ENCODE measurements around the gene MRRF. TPM values are rescaled to one million over a fixed set of nuclear protein-coding genes. Genes with fewer than 3 reads are reported as not detected.

MRRF gene
- total and polyA plus RNA-seq, 4 experiments from 2014 or later: 15.6 to 27.3 (median 22.5) TPM

DNA sequence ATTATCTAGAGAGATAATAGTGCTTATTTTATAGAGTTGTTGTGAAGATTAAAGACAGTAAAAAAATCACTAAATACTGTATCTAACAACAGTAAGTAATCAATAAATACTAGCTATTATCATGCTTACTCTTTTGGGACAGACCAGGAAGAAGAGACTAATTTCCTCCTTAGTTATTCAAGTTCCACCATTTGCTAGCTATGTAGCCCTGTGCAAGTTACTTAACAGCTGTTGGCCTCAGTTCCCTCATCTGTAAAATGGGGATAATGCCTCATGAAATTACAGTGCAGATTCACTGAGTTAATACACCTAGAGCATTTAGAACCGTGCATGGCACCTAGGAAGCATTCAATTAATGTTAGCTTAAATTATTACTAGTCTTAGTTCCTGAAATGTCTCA is 2.6 kb upstream of the MRRF start:
- no peaks in the 10 kb centered on the region for H3K27me3 Mint-ChIP-seq
- no peaks in the 10 kb centered on the region for H3K27me3 ChIP-seq (ENCODE audit: insufficient read depth, low read length)
- peaks cover 44% of the 10 kb centered on the region for H3K4me1 ChIP-seq (ENCODE audit: insufficient read depth, low read length)
- H3K9me3 ChIP-seq (ENCODE audit: control insufficient read depth in 1 of 2, low read length in 2 of 2): no peaks in the 10 kb centered on the region
- peak overlapping the region in 4 of 8 donors; percentile 2 to 81 (median 27) for H3K4me3 Mint-ChIP-seq
- ChIA-PET POLR2A (ENCODE audit: partially characterized antibody) (no interaction called here), CTCF (ENCODE audit: partially characterized antibody) (no interaction called here)
- no peak overlapping the region for H3K27ac ChIP-seq (ENCODE audit: low read depth, low read length)
- H3K36me3 ChIP-seq (ENCODE audit: insufficient read depth, low read length): peaks cover 9% of the 10 kb centered on the region
- peak overlapping the region; percentile 37 to 100 (median 85) for H3K27ac Mint-ChIP-seq
- peaks cover 35 to 62% (median 46%) of the 10 kb centered on the region in 4 donors for H3K4me1 Mint-ChIP-seq
- peaks cover 28 to 55% of the 10 kb centered on the region in 2 donors for H3K36me3 Mint-ChIP-seq
- intact Hi-C loops (cut with micrococcal nuclease): loop anchor here (10.0 kb wide), 1 partner anchor 563 kb away; the partner anchor contains the start of gene PDCL
- H3K4me3 ChIP-seq (ENCODE audit: low read length in 2 of 2): no peak overlapping the region
- no peak for DNase-seq
- no peaks in the 10 kb centered on the region for H3K9me3 Mint-ChIP-seq

DNA sequence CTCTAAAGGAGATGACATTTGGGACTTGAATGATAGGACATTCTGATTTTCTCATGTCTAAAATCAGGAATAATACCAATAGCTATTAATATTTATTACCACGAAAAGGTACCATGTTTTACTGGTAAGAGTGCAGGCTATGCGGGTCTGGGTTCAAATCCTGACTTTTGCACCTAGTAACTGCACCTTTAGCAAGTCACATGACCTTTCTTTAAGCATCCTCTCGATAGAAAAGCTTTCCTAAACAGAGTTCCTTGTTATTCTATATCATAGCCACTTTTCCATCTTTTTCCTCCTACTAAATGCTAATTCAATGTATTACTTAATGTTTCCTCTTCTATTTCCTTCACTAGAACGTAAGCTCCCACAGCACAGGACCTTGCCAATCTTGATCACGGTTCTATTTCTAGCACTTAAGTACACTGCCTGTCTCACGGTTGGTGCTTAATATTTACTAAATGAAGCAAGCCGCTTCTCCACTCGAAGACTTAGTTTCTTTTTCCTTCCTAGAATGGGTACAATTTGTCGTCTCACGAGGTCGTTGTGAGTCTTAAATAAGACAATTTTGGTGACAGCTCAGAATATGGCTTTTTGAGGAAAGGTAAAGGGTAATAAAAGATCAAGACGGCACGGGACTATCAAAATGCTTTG is 858 bp upstream of the MRRF start:
- ChIA-PET POLR2A (ENCODE audit: partially characterized antibody) (interaction anchor here (1.1 to 2.1 kb wide), 4 partner anchors 9 to 172 kb away, joined by 3 to 6 read pairs (median 4); no protein-coding TSS in a partner anchor), CTCF (ENCODE audit: partially characterized antibody) (interaction anchor here (0.5 to 1.6 kb wide), 5 partner anchors 10 to 693 kb away, joined by 3 read pairs; no protein-coding TSS in a partner anchor)
- H3K36me3 Mint-ChIP-seq: peaks cover 21 to 46% of the 10 kb centered on the region in 2 donors
- H3K27me3 Mint-ChIP-seq: no peaks in the 10 kb centered on the region
- peaks cover 34 to 68% (median 49%) of the 10 kb centered on the region in 4 donors for H3K4me1 Mint-ChIP-seq
- Histone ChIP-seq H3K27ac (ENCODE audit: low read depth, low read length) (peak overlapping the region; percentile 97), H3K9me3 (ENCODE audit: control insufficient read depth in 1 of 2, low read length in 2 of 2) (no peaks in the 10 kb centered on the region), H3K27me3 (ENCODE audit: insufficient read depth, low read length) (no peaks in the 10 kb centered on the region), H3K36me3 (ENCODE audit: insufficient read depth, low read length) (peaks cover 9% of the 10 kb centered on the region), H3K4me3 (ENCODE audit: low read length in 2 of 2) (peak overlapping the region; percentile 93 to 94), H3K4me1 (ENCODE audit: insufficient read depth, low read length) (peaks cover 50% of the 10 kb centered on the region)
- DNase-seq: no peak
- no peaks in the 10 kb centered on the region for H3K9me3 Mint-ChIP-seq
- peak overlapping the region; percentile 94 to 100 (median 100) for H3K27ac Mint-ChIP-seq
- intact Hi-C loops (cut with micrococcal nuclease): loop anchor here (1.0 to 10.0 kb wide), 3 partner anchors 105 to 561 kb away; partner anchors contain the start of genes MORN5, NDUFA8, PDCL and TTLL11
- H3K4me3 Mint-ChIP-seq: peak overlapping the region; percentile 90 to 99 (median 98)

DNA sequence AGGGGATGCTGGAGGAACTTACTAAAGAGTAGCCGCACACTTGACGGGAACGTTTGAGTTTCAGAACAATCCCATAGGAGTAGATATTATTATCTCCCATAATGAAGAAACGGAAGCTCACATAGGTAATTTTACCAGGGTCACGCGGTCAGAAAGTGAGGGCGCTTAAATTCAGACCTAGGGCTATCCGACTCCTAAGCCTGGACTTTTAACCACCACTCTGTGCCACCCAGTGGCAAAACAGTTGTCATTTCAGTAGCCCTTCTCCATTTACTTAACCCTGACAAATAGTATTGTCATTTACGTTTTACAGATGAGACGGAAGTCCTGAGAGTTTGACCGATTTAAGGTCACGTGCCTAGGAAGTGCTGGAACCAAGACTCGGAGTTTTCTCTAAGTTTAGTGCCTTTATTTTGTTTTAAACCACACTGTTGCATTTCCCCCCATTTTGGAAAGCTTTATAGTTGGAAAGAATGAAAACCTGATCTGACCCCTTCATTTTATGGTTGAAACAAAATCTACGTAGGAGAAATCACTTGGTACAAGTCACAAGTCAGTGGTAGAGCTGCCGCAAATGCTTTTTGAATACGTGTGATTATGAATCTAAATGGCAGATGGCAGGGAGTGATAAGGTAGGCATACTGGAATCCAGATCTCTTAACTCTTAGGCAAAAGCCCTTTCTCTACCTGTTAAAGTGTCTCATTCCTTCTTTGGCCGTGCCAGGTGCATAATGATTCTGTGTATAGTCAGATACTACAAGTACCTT is 650 bp downstream of the MRRF start:
- peaks cover 10 to 36% of the 10 kb centered on the region in 2 donors for H3K36me3 Mint-ChIP-seq
- no peaks in the 10 kb centered on the region for H3K9me3 Mint-ChIP-seq
- peaks cover 50% of the 10 kb centered on the region for H3K4me1 ChIP-seq (ENCODE audit: insufficient read depth, low read length)
- H3K27ac ChIP-seq (ENCODE audit: low read depth, low read length): peak overlapping the region; percentile 97
- CTCF ChIA-PET (ENCODE audit: partially characterized antibody): interaction anchor here (1.4 to 1.5 kb wide), 2 partner anchors 12 to 82 kb away, joined by 3 read pairs; no protein-coding TSS in a partner anchor
- no peaks in the 10 kb centered on the region for H3K27me3 Mint-ChIP-seq
- H3K27ac Mint-ChIP-seq: peak overlapping the region; percentile 94 to 100 (median 100)
- H3K4me3 ChIP-seq (ENCODE audit: low read length in 2 of 2): peak overlapping the region; percentile 93 to 94
- intact Hi-C loops (cut with micrococcal nuclease): loop anchor here (10.0 kb wide), 1 partner anchor 559 kb away; the partner anchor contains the start of gene PDCL
- POLR2A ChIA-PET (ENCODE audit: partially characterized antibody): interaction anchor here (0.5 to 2.1 kb wide), 10 partner anchors 10 to 1063 kb away, joined by 3 to 6 read pairs (median 3); partner anchors contain the start of genes MORN5, NDUFA8, PDCL and RAB14
- DNase-seq: peak; percentile 42 to 46 (median 45)
- peaks cover 34 to 68% (median 49%) of the 10 kb centered on the region in 4 donors for H3K4me1 Mint-ChIP-seq
- H3K27me3 ChIP-seq (ENCODE audit: insufficient read depth, low read length): no peaks in the 10 kb centered on the region
- H3K36me3 ChIP-seq (ENCODE audit: insufficient read depth, low read length): peaks cover 3% of the 10 kb centered on the region
- no peaks in the 10 kb centered on the region for H3K9me3 ChIP-seq (ENCODE audit: control insufficient read depth in 1 of 2, low read length in 2 of 2)
- peak overlapping the region; percentile 90 to 99 (median 98) for H3K4me3 Mint-ChIP-seq

DNA sequence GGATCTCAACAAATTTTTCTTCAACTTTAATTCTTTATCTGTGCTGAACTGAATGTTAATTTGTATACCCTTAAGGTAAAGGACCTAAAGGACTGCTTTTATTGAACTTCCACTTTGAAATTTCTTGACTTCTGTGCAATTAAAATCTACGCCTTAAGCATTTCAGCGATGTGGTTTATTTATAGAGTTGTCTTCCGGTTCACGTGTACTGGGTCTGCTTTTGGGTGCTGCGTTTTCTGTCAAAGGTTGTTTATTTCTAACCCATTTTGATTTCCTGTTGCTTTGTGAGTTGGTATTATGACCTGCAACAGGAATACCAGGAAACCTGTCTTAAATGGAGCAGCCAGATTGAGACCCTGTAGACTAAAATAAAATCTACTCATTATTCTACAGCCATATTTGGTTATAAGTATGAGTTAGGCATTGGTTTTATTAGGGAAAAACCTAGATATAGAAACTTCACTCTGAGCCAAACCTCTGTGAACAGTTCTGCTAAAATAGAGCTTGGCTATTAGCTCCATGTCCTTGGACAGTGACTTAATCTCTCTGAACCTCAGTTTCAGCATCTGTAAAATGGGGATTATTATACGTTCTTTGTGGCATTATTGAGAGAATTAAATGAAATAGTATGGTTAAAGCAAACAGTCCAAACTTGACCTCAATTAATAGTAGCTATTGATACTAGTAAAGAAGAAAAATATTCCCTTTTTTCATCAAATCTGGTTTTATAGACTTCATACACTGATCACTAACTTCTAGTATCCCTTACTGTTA is 3.5 kb downstream of the MRRF start:
- Mint-ChIP-seq H3K4me3 (peak overlapping the region in 3 of 8 donors; percentile 14 to 53 (median 34)), H3K27me3 (no peaks in the 10 kb centered on the region), H3K36me3 (peaks cover 13 to 37% of the 10 kb centered on the region in 2 donors), H3K4me1 (peaks cover 24 to 70% (median 38%) of the 10 kb centered on the region in 4 donors), H3K9me3 (no peaks in the 10 kb centered on the region), H3K27ac (peak overlapping the region in 5 of 7 donors; percentile 11 to 72 (median 37))
- Histone ChIP-seq H3K36me3 (ENCODE audit: insufficient read depth, low read length) (no peaks in the 10 kb centered on the region), H3K27ac (ENCODE audit: low read depth, low read length) (no peak overlapping the region), H3K27me3 (ENCODE audit: insufficient read depth, low read length) (no peaks in the 10 kb centered on the region), H3K4me1 (ENCODE audit: insufficient read depth, low read length) (peaks cover 28% of the 10 kb centered on the region), H3K9me3 (ENCODE audit: control insufficient read depth in 1 of 2, low read length in 2 of 2) (no peaks in the 10 kb centered on the region), H3K4me3 (ENCODE audit: low read length in 2 of 2) (no peak overlapping the region)
- no peak for DNase-seq
- ChIA-PET POLR2A (ENCODE audit: partially characterized antibody) (interaction anchor here (0.5 kb wide), 1 partner anchor 1571 kb away, joined by 3 read pairs; no protein-coding TSS in a partner anchor), CTCF (ENCODE audit: partially characterized antibody) (interaction anchor here (0.8 to 1.1 kb wide), 2 partner anchors 8 to 11 kb away, joined by 3 read pairs; no protein-coding TSS in a partner anchor)
- intact Hi-C loops (cut with micrococcal nuclease): loop anchor here (10.0 kb wide), 1 partner anchor 557 kb away; the partner anchor contains the start of gene PDCL

DNA sequence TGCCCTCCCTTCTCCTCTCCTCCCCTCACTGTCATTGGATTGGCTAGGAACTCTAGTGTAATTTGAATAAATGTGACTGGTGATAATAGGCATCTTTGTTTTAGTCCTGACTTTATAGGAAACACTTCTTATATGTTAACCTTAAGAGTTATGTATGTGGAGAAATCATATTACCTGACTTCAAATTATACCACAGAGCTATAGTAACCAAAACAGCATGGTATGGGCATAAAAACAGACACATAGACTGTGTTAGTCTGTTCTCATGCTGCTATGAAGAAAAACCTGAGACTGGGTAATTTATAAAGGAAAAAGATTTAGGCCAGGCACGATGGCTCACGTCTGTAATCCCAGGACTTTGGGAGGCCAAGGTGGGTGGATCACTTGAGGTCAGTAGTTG is 9.4 kb downstream of the MRRF start:
- H3K4me1 ChIP-seq (ENCODE audit: insufficient read depth, low read length): no peaks in the 10 kb centered on the region
- no peaks in the 10 kb centered on the region for H3K36me3 ChIP-seq (ENCODE audit: insufficient read depth, low read length)
- intact Hi-C loops (cut with micrococcal nuclease): no loop called here
- no peaks in the 10 kb centered on the region for H3K27me3 Mint-ChIP-seq
- H3K36me3 Mint-ChIP-seq: peaks cover 47 to 50% of the 10 kb centered on the region in 2 donors
- peaks cover 0 to 8% (median 1%) of the 10 kb centered on the region in 8 donors for H3K9me3 Mint-ChIP-seq
- H3K4me1 Mint-ChIP-seq: peaks cover 15 to 30% (median 19%) of the 10 kb centered on the region in 4 donors
- POLR2A ChIA-PET (ENCODE audit: partially characterized antibody): no interaction called here
- no peaks in the 10 kb centered on the region for H3K9me3 ChIP-seq (ENCODE audit: control insufficient read depth in 1 of 2, low read length in 2 of 2)
- no peak overlapping the region for H3K4me3 Mint-ChIP-seq
- no peak for DNase-seq
- CTCF ChIA-PET (ENCODE audit: partially characterized antibody): no interaction called here
- H3K4me3 ChIP-seq (ENCODE audit: low read length in 2 of 2): no peak overlapping the region
- H3K27ac Mint-ChIP-seq: peak overlapping the region in 3 of 7 donors; percentile 19 to 46 (median 35)
- no peaks in the 10 kb centered on the region for H3K27me3 ChIP-seq (ENCODE audit: insufficient read depth, low read length)
- H3K27ac ChIP-seq (ENCODE audit: low read depth, low read length): no peak overlapping the region

DNA sequence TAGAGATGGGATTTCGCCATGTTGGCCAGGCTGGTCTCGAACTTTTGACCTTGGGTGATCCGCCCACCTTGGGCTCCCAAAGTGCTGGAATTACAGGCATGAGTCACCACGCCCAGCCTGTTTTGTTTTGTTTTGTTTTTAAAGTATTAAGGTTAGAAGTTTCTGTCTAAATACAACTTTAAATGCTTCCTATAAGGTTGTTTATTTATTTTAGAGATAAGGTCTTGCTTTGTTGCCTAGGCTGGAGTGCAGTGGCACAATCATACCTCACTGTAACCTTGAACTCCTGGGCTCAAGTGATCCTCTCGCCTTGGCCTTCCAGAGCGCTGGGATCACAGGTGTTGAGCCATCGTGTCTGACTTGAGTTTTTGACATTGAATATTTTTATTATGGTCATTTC is 11.4 kb downstream of the MRRF start:
- H3K4me1 ChIP-seq (ENCODE audit: insufficient read depth, low read length): no peaks in the 10 kb centered on the region
- no peak overlapping the region for H3K4me3 Mint-ChIP-seq
- DNase-seq: no peak
- peaks cover 57 to 66% of the 10 kb centered on the region in 2 donors for H3K36me3 Mint-ChIP-seq
- H3K9me3 ChIP-seq (ENCODE audit: control insufficient read depth in 1 of 2, low read length in 2 of 2): no peaks in the 10 kb centered on the region
- peaks cover 0 to 8% (median 1%) of the 10 kb centered on the region in 8 donors for H3K9me3 Mint-ChIP-seq
- no peak overlapping the region for H3K27ac ChIP-seq (ENCODE audit: low read depth, low read length)
- H3K4me3 ChIP-seq (ENCODE audit: low read length in 2 of 2): no peak overlapping the region
- H3K27me3 ChIP-seq (ENCODE audit: insufficient read depth, low read length): no peaks in the 10 kb centered on the region
- no peaks in the 10 kb centered on the region for H3K27me3 Mint-ChIP-seq
- CTCF ChIA-PET (ENCODE audit: partially characterized antibody): interaction anchor here (0.6 to 0.7 kb wide), 2 partner anchors 9 to 29 kb away, joined by 3 to 4 read pairs; no protein-coding TSS in a partner anchor
- intact Hi-C loops (cut with micrococcal nuclease): no loop called here
- H3K36me3 ChIP-seq (ENCODE audit: insufficient read depth, low read length): peaks cover 7% of the 10 kb centered on the region
- no peak overlapping the region for H3K27ac Mint-ChIP-seq
- H3K4me1 Mint-ChIP-seq: peaks cover 15 to 23% (median 19%) of the 10 kb centered on the region in 4 donors
- POLR2A ChIA-PET (ENCODE audit: partially characterized antibody): no interaction called here

Measured in CD4-positive, alpha-beta memory T cell (primary cell).